Muscle of leg (tissue), 11 donors: ENCODE measurements around the gene TMX1. TPM values are rescaled to one million over a fixed set of nuclear protein-coding genes. Genes with fewer than 3 reads are reported as not detected.
"Not testable (repeated sequence)": the region's sequence is repeated elsewhere in the genome, so short reads cannot be mapped to it uniquely, and the experiment has no call there.

Experiments
- DNase-seq: peaks from one replicate; pipeline ENCODE4 v3.0.0; 2013
- H3K27ac ChIP-seq: one replicate; pipeline ENCODE4 v1.5.1; 2013; ENCODE audit warnings: mild to moderate bottlenecking, low read length, control low read depth
- H3K27me3 ChIP-seq: one replicate; pipeline ENCODE4 v1.6.1; 2013; ENCODE audit warnings: low read length; ENCODE audit not compliant: control insufficient read depth, insufficient read depth
- H3K36me3 ChIP-seq: one replicate; pipeline ENCODE4 v1.6.1; 2013; ENCODE audit warnings: low read length; ENCODE audit not compliant: control insufficient read depth, insufficient read depth
- H3K4me1 ChIP-seq: one replicate; pipeline ENCODE4 v1.6.1; 2013; ENCODE audit warnings: low read length; ENCODE audit not compliant: control insufficient read depth, insufficient read depth
- H3K4me3 ChIP-seq: one replicate; pipeline ENCODE4 v1.5.1; 2013; ENCODE audit warnings: low read length, control low read depth
- H3K9me3 ChIP-seq: replicated peaks from 2 replicates; pipeline ENCODE4 v1.6.1; 2013; ENCODE audit warnings: low read depth, low read length; ENCODE audit not compliant: control insufficient read depth
- WGBS: methylation state at CpG from one replicate; pipeline ENCODE4 v1.1.5; 2013; ENCODE audit warnings: missing lambda C conversion rate; ENCODE audit not compliant: insufficient coverage; 5-methylcytosine and 5-hydroxymethylcytosine counted together
- polyA plus RNA-seq, 8 donors: library from polyadenylated mRNA; unstranded; fragments of 120-200 nt; gene quantifications; one replicate each; pipeline versions ENCODE4 v1.2.1 to v1.2.3, GENCODE V29; 2013; ENCODE audit warnings: inconsistent platforms in 1 of 8, low replicate concordance in 1 of 8; ENCODE audit not compliant: insufficient read length in 8 of 8, insufficient read depth in 1 of 8
- total RNA-seq: library from RNA; stranded (reverse); fragments of 120-200 nt; gene quantifications from one replicate; pipeline ENCODE4 v1.2.4, GENCODE V29; 2013

TMX1 gene
- total and polyA plus RNA-seq, 9 donors, result 20.4 to 36.7 (median 28.2) TPM

DNA sequence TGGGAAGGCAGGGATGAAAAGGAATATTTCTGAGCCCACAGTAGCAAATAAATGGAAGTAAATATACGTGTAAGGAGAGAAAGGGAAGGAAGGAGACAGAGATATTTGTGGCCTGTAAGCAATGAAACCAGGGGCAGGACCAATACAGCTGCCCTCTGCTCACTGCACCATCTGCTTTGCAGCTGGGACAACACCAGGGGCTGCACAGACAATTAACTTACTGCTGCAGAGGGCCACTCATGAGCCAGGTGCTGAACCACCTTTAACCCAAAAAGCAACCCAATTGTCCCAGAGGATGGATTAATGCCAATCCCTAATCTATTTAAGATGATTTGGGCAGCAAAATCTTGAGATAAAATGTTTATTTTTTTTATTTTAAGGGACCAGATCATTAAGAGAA, 30.6 kb upstream of the TMX1 start:
- no peak for DNase-seq
- H3K9me3 ChIP-seq, result no peaks in the 10 kb centered on the region
- 14% methylated on average over 1 of the region's 1 CpG for WGBS
- no peak overlapping the region for H3K27ac ChIP-seq
- no peaks in the 10 kb centered on the region for H3K4me1 ChIP-seq
- H3K4me3 ChIP-seq, result no peak overlapping the region
- H3K27me3 ChIP-seq, result no peaks in the 10 kb centered on the region
- no peaks in the 10 kb centered on the region for H3K36me3 ChIP-seq

DNA sequence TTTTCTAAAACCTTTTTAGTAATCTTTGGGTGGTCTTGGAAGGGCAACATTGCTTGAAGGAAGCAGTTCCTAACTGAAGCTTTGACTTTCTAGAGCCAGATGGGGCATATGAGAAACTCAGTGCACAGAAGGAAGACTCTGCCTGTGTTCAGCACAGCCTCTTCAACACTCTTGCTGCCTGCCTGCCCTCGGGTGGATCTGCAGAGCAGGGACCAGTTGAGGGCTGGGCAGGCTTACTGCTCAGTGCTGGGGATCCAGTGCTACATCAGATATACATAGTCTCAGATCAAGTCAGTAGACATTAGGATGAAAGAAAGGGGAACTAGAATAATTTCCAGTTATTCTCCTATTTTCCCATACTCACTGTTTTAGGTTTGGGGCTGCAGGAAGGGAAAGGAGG, 29.5 kb upstream of the TMX1 start:
- Histone ChIP-seq H3K4me1 (no peaks in the 10 kb centered on the region), H3K27me3 (no peaks in the 10 kb centered on the region), H3K36me3 (no peaks in the 10 kb centered on the region), H3K27ac (no peak overlapping the region), H3K9me3 (no peaks in the 10 kb centered on the region), H3K4me3 (no peak overlapping the region)
- no CpG with 5 or more reads among the region's 1 CpG for WGBS
- DNase-seq, result no peak

DNA sequence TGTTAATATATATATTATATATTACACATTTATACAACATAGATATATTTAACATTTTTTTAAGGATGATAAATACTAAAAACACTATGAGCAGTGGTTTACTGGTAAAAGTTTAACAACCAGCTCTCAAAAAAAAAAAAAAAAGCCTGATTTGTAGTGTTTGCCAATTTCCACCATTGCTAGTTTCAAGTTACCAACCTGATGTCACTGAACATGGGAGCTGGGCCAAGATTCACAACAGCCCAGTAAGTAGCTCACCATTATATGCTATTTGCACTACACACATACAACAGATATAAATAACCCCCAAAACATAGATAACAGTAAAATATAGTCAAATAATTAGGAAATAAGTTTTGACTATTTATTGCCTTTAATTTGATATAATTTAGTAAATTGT, 28.9 kb upstream of the TMX1 start:
- Histone ChIP-seq H3K9me3 (no peaks in the 10 kb centered on the region), H3K27me3 (no peaks in the 10 kb centered on the region), H3K4me1 (no peaks in the 10 kb centered on the region), H3K4me3 (no peak overlapping the region), H3K27ac (no peak overlapping the region), H3K36me3 (no peaks in the 10 kb centered on the region)
- peak; percentile 24 for DNase-seq

DNA sequence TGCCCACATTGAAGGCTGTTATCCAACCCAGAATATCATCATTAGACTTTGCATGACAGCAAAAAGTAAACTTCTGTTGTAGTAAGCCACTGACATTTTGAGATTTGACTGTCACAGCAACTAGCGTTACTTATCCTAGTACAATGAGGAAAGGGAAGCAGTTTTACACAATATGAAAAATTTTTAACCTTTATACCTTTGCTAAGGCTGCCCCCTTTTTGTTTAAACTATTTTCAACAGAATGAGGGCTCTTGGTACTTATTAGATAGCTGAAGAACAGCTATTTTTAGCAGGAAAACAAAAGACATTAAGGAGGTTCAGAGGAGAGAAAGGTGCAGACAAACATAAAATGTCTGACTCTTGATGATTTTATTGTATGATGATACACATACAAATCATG, 23.4 kb upstream of the TMX1 start:
- Histone ChIP-seq H3K36me3 (no peaks in the 10 kb centered on the region), H3K4me1 (no peaks in the 10 kb centered on the region), H3K27ac (no peak overlapping the region), H3K27me3 (no peaks in the 10 kb centered on the region), H3K9me3 (no peaks in the 10 kb centered on the region), H3K4me3 (no peak overlapping the region)
- DNase-seq, result no peak
- no CpG with 5 or more reads among the region's 1 CpG for WGBS

DNA sequence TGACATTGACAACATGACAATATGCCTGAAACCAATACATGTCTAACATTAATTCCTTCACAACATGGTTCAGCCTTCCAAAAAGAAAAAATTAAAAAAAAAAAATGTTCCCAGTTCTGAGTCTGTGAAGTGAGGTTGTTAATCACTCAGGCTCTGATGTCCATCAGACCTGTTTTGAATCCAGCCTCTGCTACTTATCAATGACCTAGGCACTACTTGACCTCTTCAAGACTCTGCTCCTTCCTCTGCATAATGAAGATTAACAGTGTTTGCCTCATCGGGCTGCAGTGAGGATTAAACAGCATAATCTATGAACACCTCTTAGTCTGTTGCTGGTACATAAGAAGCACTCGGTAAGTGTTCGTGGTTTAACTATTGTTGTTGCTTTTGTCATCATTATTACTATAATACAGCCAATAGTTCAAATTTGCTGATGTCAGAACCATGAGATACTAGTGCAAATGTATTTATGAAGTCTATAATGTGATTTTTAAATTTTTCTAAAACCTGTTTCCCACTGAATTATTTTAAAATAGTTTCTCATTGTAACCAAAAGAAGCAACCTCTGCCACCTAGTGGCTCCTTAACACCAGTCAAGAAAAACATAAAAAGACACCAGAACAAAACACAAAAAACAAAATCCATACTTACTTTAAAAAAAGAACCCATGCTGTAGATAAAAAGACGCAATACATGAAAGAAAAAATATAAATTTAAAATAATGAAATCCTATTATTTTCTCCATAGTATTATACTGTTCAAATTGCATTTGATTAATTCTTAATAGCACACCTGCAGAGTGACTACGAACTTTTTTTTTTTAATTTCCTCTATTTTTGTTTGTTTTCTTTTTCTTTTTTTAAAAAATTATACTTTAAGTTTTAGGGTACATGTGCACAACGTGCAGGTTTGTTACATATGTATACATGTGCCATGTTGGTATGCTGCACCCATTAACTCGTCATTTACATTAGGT, 20.3 kb upstream of the TMX1 start:
- Histone ChIP-seq H3K36me3 (no peaks in the 10 kb centered on the region), H3K4me1 (no peaks in the 10 kb centered on the region), H3K27me3 (no peaks in the 10 kb centered on the region), H3K9me3 (no peaks in the 10 kb centered on the region), H3K4me3 (no peak overlapping the region), H3K27ac (no peak overlapping the region)
- peak; percentile 61 for DNase-seq
- WGBS, result no CpG with 5 or more reads among the region's 7 CpGs

DNA sequence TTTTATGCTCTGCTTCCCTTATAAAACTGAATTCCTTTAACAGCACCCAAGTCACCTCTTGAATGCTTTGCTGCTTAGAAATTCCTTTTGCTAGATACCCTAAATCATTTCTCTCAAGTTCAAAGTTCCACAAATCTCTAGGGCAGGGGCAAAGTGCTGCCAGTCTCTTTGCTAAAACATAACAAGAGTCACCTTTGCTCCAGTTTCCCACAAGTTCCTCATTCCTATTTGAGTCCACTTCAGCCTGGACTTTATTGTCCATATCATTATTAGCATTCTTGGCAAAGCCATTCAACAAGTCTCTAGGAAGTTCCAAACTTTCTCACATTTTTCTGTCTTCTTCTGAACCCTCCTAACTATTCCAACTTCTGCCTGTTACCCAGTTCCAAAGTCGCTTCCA, 16.6 kb upstream of the TMX1 start:
- WGBS, result no CpG with 5 or more reads among the region's 1 CpG
- DNase-seq, H3K9me3 ChIP-seq, H3K4me3 ChIP-seq, H3K4me1 ChIP-seq, H3K27me3 ChIP-seq, H3K27ac ChIP-seq, H3K36me3 ChIP-seq: not testable (repeated sequence)

DNA sequence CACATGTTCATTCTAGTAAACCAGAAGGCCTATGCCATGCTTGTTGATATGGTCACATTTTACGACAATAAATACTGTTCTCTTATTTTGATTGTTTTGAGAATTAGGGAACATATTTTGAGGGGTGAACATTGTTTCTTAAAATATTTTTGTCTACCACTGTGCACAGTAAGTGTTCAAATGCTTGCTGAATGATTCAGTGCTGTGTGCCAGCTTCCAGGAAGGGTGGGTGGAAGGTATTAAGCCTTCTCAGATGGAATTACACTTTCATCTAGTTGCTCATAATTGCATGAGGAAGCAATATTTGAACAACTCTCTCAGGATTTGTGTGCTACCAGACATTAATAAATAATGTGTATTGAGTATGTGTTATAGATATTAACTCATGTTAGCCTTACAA, 15.5 kb upstream of the TMX1 start:
- Histone ChIP-seq H3K27me3 (no peaks in the 10 kb centered on the region), H3K9me3 (no peaks in the 10 kb centered on the region), H3K27ac (no peak overlapping the region), H3K4me3 (no peak overlapping the region), H3K36me3 (no peaks in the 10 kb centered on the region), H3K4me1 (no peaks in the 10 kb centered on the region)
- DNase-seq, result no peak
- WGBS, result no CpG with 5 or more reads among the region's 1 CpG

DNA sequence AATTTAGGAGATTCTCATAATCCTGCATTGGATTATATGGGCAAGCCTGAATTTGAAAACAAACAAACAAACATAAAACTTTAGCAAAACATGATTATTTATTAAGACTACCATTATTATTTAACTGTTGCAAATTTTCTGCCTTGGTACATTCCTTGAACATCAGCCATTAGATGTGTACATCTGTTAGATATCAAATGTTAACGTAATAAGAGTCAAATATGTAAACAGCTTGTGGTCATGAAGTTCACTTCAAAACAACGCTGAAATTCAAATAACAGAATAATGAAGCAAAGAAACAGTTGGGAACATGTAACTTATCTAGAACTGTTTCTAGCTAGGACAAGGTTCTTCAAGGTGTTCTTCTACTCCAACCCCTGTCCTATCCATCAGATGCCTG, 14.3 kb upstream of the TMX1 start:
- Histone ChIP-seq H3K36me3 (no peaks in the 10 kb centered on the region), H3K27me3 (no peaks in the 10 kb centered on the region), H3K27ac (no peak overlapping the region), H3K4me3 (no peak overlapping the region), H3K9me3 (no peaks in the 10 kb centered on the region), H3K4me1 (no peaks in the 10 kb centered on the region)
- WGBS, result no CpG with 5 or more reads among the region's 2 CpGs
- peak; percentile 11 for DNase-seq

DNA sequence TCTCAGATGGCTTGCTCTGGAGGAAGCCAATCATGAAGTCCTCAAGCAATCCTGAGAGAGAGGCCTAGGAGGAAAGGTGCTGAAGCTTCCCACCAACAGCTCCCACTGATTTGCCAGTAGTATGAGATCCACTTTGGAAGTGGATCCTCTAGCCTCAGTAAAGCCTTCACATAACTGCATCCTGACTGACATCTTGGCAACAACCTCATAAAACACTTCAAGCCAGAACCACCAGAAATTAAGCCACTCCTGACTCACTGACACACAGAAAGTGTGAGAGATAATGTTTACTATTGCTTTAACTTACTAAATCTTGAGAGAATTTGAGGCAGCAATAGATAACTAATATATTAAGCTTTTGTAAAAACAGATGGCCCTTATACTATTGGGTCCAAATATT, 11.7 kb upstream of the TMX1 start:
- Histone ChIP-seq H3K4me3 (no peak overlapping the region), H3K36me3 (no peaks in the 10 kb centered on the region), H3K27ac (no peak overlapping the region), H3K9me3 (no peaks in the 10 kb centered on the region), H3K4me1 (no peaks in the 10 kb centered on the region), H3K27me3 (no peaks in the 10 kb centered on the region)
- peak; percentile 36 for DNase-seq

DNA sequence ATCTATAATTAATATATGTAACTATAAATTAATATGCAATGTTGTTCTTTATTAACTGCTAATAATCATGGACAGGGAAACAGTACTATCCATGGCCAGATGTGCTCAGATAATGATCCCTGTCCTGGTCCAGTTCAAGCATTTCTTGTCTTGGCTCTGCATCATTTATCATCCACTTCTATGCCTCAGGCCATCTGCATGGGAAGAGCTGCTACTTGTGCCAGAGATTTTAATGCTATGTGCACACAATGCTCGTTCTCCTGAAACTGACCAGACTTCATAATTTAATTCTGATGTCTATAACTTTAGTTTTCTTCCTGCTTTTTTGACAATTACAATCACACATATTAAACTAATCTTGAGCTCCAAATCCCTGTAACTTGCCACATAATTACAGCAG, 11.2 kb upstream of the TMX1 start:
- H3K36me3 ChIP-seq, result no peaks in the 10 kb centered on the region
- WGBS, result no CpG with 5 or more reads among the region's 1 CpG
- no peaks in the 10 kb centered on the region for H3K27me3 ChIP-seq
- H3K4me3 ChIP-seq, result no peak overlapping the region
- no peaks in the 10 kb centered on the region for H3K9me3 ChIP-seq
- no peaks in the 10 kb centered on the region for H3K4me1 ChIP-seq
- DNase-seq, result peak; percentile 87
- no peak overlapping the region for H3K27ac ChIP-seq

DNA sequence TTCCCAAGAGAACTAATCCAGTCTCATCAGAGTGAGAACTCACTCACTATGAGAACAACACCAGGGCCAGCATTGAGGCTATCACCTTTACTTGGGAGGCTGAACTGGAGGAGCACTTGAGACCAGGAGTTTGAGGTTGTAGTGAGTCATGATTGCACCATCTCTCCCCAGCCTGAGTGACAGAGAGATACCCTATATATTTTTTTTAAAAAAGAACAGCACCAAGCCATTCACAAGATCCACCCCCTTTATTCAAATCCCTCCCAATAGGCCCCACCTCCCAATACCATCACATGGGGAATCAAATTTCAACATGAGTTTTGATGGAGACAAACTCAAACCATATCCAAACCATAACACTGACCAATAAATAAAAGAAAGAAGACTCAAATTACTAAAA, 3.7 kb upstream of the TMX1 start:
- H3K4me3 ChIP-seq, result no peak overlapping the region
- no peak overlapping the region for H3K27ac ChIP-seq
- H3K27me3 ChIP-seq, result no peaks in the 10 kb centered on the region
- DNase-seq, result no peak
- H3K9me3 ChIP-seq, result no peaks in the 10 kb centered on the region
- no peaks in the 10 kb centered on the region for H3K36me3 ChIP-seq
- H3K4me1 ChIP-seq, result no peaks in the 10 kb centered on the region
